Mammary epithelial cell (primary cell): ENCODE results near the gene NOXA1.

Source experiments
- CTCF ChIP-seq, 2 donors: IDR thresholded peaks in 1 of 2; conservative IDR thresholded peaks in 1 of 2; 2 replicates each; pipeline ENCODE4 v1.5.1; 2011 to 2012; ENCODE audit warnings: inconsistent platforms in 2 of 2, low read length in 2 of 2, mild to moderate bottlenecking in 2 of 2, control low read depth in 1 of 2, low read depth in 1 of 2; ENCODE audit not compliant: insufficient read depth in 1 of 2; ENCODE audit errors: extremely low read depth in 1 of 2
- EZH2 ChIP-seq: IDR thresholded peaks from 2 replicates; pipeline ENCODE4 v1.6.1; 2012; ENCODE audit warnings: low read length, inconsistent platforms, borderline replicate concordance

- TF ChIP-seq CTCF (conservative IDR thresholded peaks at IDR 0.05 in 1 of 2, IDR thresholded peaks at IDR 0.05 in 1 of 2; ENCODE audit: extremely low read depth in 1 of 2, insufficient read depth in 1 of 2, low read depth in 1 of 2, low read length in 2 of 2): no peak
- no peak for TF ChIP-seq EZH2
These were observed 43.0 kb upstream of the NOXA1 start for GRCh38 chr9:137380171-137380570.
